ENCODE data around the gene INSIG2. TPM values are rescaled to one million over a fixed set of nuclear protein-coding genes. Genes with fewer than 3 reads are reported as not detected.

The INSIG2 gene
- total and polyA plus RNA-seq, 2 of the 8 experiments (the other 6 are each of a cell fraction or from before 2014, with no cell fraction given): 7.0 to 11.2 TPM

- no peak for DNase-seq (ENCODE audit: low read depth in 1 of 2, low spot score in 2 of 2)
- H2BK15ac ChIP-seq (ENCODE audit: low read length): no peak overlapping the region
- peaks cover 2% of the 10 kb centered on the region; the same call in 1 of the 2 replicates for H3K23me2 ChIP-seq (ENCODE audit: low read depth, low read length)
- no peak overlapping the region for H3K4me2 ChIP-seq (ENCODE audit: insufficient read depth in 1 of 2, low read depth in 2 of 2, low read length in 2 of 2)
- no peak overlapping the region for H3K4ac ChIP-seq (replicated peaks; ENCODE audit: insufficient read length, low read depth, low read length)
- no peaks in the 10 kb centered on the region for H4K20me1 ChIP-seq (replicated peaks in 1 of 2; ENCODE audit: control insufficient read depth in 1 of 2, insufficient read depth in 2 of 2, low read length in 2 of 2)
- H3K56ac ChIP-seq (replicated peaks; ENCODE audit: insufficient read length, low read depth, low read length): no peak overlapping the region
- H3K23ac ChIP-seq (ENCODE audit: insufficient read length): no peak overlapping the region
- H3K18ac ChIP-seq (ENCODE audit: extremely low read depth, low read length): no peak overlapping the region
- no peaks in the 10 kb centered on the region for H3K4me1 ChIP-seq (replicated peaks in 1 of 4; ENCODE audit: control insufficient read depth in 3 of 4, insufficient read depth in 4 of 4, low read length in 3 of 4)
- H3K9me3 ChIP-seq (ENCODE audit: insufficient read depth in 2 of 2, low read depth in 1 of 2, low read length in 1 of 2): no peaks in the 10 kb centered on the region
- ChIA-PET CTCF (ENCODE audit: partially characterized antibody) (interaction anchor here (1.1 to 12.2 kb wide), 8 partner anchors 11 to 107 kb away, joined by 3 to 147 read pairs (median 6); no protein-coding TSS in a partner anchor), POLR2A (ENCODE audit: partially characterized antibody) (no interaction called here)
- no peaks in the 10 kb centered on the region for H3K79me1 ChIP-seq (ENCODE audit: low read depth, low read length)
- H4K8ac ChIP-seq (ENCODE audit: extremely low read depth, insufficient read depth, low read length): no peak overlapping the region
- H2AK5ac ChIP-seq (ENCODE audit: low read depth, low read length): no peak overlapping the region
- no peak overlapping the region for H3K9ac ChIP-seq (replicated peaks in 1 of 4; ENCODE audit: extremely low read depth in 1 of 4, low read depth in 3 of 4, low read length in 3 of 4)
- H2BK120ac ChIP-seq (replicated peaks; ENCODE audit: low read depth, low read length): no peak overlapping the region
- H4K5ac ChIP-seq (ENCODE audit: insufficient read length, low read depth, low read length): no peak overlapping the region
- H3K14ac ChIP-seq (ENCODE audit: insufficient read length): no peak overlapping the region
- H2BK5ac ChIP-seq (ENCODE audit: low read depth, low read length): no peak overlapping the region
- no peak overlapping the region for H3K4me3 ChIP-seq (ENCODE audit: extremely low read depth in 1 of 4, insufficient read depth in 2 of 4, low read depth in 3 of 4, low read length in 4 of 4)
- peaks cover 0 to 2% (median 0%) of the 10 kb centered on the region in 4 experiments; a peak in 1 of 7 replicates for H3K27me3 ChIP-seq (replicated peaks in 1 of 4; ENCODE audit: control insufficient read depth in 3 of 4, extremely low read depth in 1 of 4, insufficient read depth in 3 of 4, low read length in 3 of 4)
- no peak for FAIRE-seq
- no peak overlapping the region for H2BK12ac ChIP-seq (ENCODE audit: low read depth, low read length)
- no peaks in the 10 kb centered on the region for H3K36me3 ChIP-seq (ENCODE audit: control insufficient read depth in 2 of 4, insufficient read depth in 4 of 4, low read length in 3 of 4)
- H3K27ac ChIP-seq (ENCODE audit: low read depth, low read length): no peak overlapping the region
- H4K91ac ChIP-seq (replicated peaks; ENCODE audit: insufficient read length, low read length): no peak overlapping the region
- no peaks in the 10 kb centered on the region for H3K79me2 ChIP-seq (ENCODE audit: control insufficient read depth in 1 of 2, insufficient read depth in 2 of 2, low read length in 2 of 2)
- WGBS, 2 experiments (ENCODE audit: extremely low coverage in 1 of 2, insufficient coverage in 1 of 2, insufficient read length in 1 of 2, insufficient replicate concordance in 2 of 2, low coverage in 1 of 2, low lambda C conversion rate in 2 of 2, missing lambda C conversion rate in 1 of 2): 64% methylated on average over 2 of the region's 2 CpGs; no CpG with 5 or more reads in 1 of the 2 experiments
- no peak overlapping the region for H2BK20ac ChIP-seq (ENCODE audit: low read length)
- no peak overlapping the region for H2AFZ ChIP-seq (ENCODE audit: low read length)
- TF ChIP-seq SIRT6 (IDR thresholded peaks at IDR 0.05; ENCODE audit: low read length) (no peak), PHF8 (conservative IDR thresholded peaks at IDR 0.05; ENCODE audit: low read depth, low read length) (no peak), BRCA1 (IDR thresholded peaks at IDR 0.05; ENCODE audit: low read depth, low read length) (no peak), TAF1 (IDR thresholded peaks at IDR 0.05; ENCODE audit: low read depth, low read length) (no peak), RFX5 (IDR thresholded peaks at IDR 0.05; ENCODE audit: borderline replicate concordance, low read depth, low read length) (no peak), RBBP5 (IDR thresholded peaks at IDR 0.05; ENCODE audit: borderline replicate concordance, low read depth, low read length) (no peak), GTF2F1 (IDR thresholded peaks at IDR 0.05; ENCODE audit: borderline replicate concordance, low read depth, low read length) (no peak), YY1 (IDR thresholded peaks at IDR 0.05; ENCODE audit: low read depth, low read length) (no peak), CTCF (IDR thresholded peaks at IDR 0.05; ENCODE audit: control extremely low read depth in 1 of 3, insufficient read depth in 1 of 3, low read depth in 1 of 3, low read length in 3 of 3) (no peak), ATF2 (IDR thresholded peaks at IDR 0.05; ENCODE audit: low read length) (no peak)
These were observed 25.6 kb upstream of the INSIG2 start for GRCh38 chr2:118062669-118063068.
